GM21423 (cell line): ENCODE results near the gene TAS2R31.
"Not testable (repeated sequence)": the region's sequence is repeated elsewhere in the genome, so short reads cannot be mapped to it uniquely, and the experiment has no call there.

ENCODE experiments used
- ATAC-seq: cut with Tn5 transposase; IDR thresholded peaks from one replicate; pipeline ENCODE4 v1.9.1; 2021; ENCODE audit warnings: mild to moderate bottlenecking, moderate library complexity; ENCODE audit not compliant: unreplicated experiment

TAS2R31 gene, protein sequence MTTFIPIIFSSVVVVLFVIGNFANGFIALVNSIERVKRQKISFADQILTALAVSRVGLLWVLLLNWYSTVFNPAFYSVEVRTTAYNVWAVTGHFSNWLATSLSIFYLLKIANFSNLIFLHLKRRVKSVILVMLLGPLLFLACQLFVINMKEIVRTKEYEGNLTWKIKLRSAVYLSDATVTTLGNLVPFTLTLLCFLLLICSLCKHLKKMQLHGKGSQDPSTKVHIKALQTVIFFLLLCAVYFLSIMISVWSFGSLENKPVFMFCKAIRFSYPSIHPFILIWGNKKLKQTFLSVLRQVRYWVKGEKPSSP

DNA sequence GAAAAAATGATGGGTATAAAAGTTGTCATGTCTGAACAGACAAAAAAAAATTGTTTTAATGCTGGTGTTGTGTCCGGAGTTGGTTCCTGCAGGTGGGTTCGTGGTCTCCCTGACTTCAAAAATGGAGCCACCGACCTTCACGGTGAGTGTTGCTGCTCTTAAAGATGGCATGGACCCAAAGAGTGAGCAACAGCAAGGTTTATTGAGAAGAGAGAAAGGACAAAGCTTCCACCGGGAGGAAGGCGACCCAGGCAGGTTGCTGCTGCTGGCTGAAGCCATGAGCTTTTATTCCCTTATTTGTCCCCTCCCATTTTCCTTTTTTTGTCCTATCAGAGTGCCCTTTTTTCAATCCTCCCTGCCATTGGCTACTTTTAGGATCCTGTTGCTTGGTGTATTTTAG lies at the start of gene TAS2R31:
Gene TAS2R31 (minus strand): TSS at position 101 of the 400 bp plus-strand sequence. CDS start 72 bp downstream, at position 29.
- no peak for ATAC-seq

DNA sequence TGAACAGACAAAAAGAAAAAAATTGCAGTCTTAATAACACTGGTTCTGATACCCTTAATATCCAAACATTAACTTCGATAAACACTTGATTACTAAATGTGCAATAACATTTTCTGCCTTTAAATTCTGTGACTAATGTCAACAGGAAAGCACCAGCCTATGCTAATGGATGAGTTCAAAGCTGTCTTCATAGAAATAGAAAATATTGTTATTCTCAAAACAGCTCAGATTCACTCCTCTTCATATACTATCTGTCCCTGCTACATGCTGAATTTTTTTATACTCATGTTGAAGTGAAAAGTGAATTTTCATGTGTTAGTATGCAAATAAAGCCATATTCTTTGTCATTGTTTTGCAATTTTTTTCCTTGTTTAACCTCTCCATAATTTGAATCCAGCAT lies 47.0 kb upstream of the TAS2R31 start:
- no peak for ATAC-seq

DNA sequence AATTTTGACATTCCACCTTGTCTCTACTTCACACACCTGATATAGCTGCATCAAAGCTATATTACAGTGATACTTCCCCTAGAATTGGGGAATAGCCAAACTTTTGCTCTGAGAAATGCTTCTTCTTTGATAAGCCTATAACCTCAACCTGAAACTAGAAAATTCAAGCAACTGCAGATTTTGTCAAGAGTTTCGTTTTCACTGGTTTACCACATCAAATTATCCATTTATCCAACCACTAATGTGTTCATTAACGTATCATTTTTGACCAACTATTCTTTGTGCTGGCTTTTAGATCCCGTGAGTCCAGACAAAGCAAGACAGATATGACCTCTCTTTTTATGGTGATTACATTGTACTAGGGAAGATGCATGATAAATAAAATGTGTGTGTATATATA lies 44.4 kb upstream of the TAS2R31 start:
- ATAC-seq = peak; percentile 65

DNA sequence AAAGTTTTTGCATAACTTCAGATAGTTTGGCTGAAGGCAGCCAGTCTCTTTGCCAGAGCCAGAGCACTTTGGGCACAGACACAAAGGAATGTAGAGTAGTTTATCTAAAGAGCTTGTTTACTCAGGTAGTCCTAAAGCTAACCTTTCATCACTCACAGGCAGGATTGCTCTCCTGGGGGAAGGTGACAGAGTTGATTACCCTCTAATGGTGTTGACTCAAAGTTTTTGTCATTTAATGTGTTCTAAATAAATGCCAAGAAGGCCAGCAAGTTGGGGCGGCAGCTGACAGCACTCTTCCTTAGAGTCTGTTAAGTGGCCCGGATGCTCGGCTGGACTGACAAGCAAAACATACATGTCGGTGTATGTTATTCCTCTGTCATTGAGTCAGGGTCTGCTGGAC lies 40.2 kb upstream of the TAS2R31 start:
- ATAC-seq = no peak

GRCh38 chr12:11070999-11071398 lies 39.8 kb upstream of the TAS2R31 start:
- no peak for ATAC-seq

GRCh38 chr12:11069854-11070365 lies 38.7 kb upstream of the TAS2R31 start:
- no peak for ATAC-seq

DNA sequence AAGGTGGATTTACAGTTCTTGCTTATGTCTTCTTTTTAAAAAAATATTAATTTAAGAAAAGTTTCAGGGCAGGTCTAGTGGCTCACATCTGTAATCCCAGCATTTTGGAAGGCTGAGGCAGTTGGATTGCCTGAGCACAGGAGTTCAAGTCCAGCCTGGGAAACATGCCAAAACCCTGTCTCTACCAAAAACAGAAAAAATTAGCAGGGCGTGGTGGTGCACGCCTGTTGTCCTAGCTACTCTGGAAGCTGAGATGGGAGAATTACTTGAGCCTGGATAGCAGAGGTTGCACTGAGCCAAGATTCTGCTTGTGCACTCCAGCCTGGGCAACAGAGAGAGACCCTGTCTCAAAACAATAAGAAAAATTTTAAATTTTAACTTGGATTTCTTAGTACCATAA lies 36.3 kb upstream of the TAS2R31 start:
- no peak for ATAC-seq

GRCh38 chr12:11062194-11062593 lies 31.0 kb upstream of the TAS2R31 start, which contains the start of gene TAS2R46:
TAS2R46 (minus strand) TSS chr12:11062294; CDS start chr12:11062294, 0 bp downstream.
- not testable (repeated sequence) for ATAC-seq

GRCh38 chr12:11059784-11060183 lies 28.6 kb upstream of the TAS2R31 start:
- no peak for ATAC-seq

DNA sequence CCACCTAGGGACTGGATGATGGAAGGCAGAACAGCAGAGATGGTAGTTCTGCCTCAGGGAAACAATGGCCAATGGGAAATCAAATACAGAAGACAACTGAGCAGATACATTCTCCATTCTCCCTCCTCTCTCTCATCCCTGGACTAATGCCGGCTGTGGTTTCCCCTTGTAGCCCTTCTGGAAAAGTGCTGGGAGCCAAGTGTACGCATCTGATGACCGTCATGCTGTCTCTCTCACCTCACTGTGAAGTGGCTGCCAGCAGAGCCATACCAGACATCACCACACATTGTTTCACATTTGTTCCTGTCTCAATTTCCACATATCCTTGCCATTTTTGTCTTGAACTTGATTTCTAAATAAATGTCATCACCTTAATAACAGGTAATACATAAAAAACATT lies 27.8 kb upstream of the TAS2R31 start:
- no peak for ATAC-seq

- ATAC-seq = no peak
Observed at GRCh38 chr12:11055306-11055705, 24.1 kb upstream of the TAS2R31 start.

GRCh38 chr12:11049806-11050531 lies 18.8 kb upstream of the TAS2R31 start:
- not testable (repeated sequence) for ATAC-seq

DNA sequence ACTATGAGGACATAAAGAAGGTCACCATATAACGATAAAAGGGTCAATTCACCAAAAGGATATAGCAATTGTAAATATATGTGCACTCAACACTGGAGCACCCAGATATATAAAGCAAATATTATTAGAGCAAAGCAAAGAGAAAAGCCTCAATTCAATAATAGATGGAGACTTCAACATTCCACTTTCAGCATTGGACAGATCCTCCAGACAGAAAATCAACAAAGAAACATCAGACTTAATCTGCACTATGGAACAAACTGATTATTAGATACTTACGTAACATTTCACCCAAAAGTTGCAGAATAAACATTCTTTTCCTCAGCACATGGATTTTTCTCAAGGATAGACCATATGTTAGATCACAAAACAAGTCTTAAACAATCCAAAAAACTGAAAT lies 10.2 kb upstream of the TAS2R31 start:
- not testable (repeated sequence) for ATAC-seq

DNA sequence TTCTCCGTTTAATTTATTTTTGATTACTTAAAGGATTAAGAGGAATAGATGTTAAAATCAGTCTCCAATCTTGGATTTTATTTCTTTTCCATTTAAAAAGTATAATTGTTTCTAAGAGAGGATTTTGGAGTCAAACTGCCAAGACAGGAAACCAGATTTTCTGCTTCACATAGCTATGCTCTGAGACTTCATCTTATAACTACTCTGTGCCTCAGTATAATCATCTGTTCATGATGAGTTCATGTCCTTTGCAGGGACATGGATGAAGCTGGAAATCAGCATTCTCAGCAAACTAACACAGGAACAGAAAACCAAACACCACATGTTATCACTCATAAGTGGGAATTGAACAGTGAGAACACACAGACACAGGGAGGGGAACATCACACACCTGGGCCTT lies 9.0 kb upstream of the TAS2R31 start:
- no peak for ATAC-seq

- no peak for ATAC-seq
Observed at GRCh38 chr12:11039171-11039570, 8.0 kb upstream of the TAS2R31 start.

DNA sequence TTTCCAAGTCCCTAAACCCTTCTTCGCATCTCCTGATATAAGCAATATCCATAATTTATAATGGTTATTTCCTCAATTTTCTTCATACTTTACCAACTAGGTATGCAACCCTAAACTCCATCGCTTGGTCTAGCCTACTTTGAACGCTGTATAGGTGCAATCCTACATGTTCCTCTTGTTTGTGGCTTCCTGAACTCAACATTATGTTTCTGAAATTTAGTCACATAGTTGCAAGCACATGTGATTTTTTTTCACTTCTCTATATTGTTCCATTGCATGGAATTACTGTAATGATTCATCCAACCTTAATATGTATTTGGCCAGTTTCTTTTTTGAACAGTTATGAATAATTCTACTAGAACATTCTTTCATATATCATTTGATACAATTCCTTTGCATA lies 2.8 kb upstream of the TAS2R31 start:
- peak; percentile 42 for ATAC-seq

DNA sequence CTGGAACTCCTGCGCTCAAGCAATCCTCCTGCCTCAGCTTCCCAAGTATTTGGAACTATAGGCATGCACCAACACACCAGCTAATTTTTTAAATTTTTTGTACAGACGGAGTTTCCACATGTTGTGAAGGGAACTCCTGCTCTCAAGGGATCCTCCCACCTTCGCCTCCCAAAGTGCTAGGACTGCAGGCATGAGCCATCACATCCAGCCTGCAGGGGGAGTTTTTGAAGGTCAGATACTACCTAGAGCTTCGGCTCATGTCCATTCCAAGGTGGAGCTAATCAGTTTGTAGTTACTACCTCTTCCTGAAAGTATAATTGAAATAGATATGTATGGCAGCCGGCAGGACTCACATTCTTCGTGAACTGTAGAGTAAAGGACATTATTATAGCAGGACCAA lies 5.1 kb downstream of the TAS2R31 start:
- ATAC-seq = no peak

DNA sequence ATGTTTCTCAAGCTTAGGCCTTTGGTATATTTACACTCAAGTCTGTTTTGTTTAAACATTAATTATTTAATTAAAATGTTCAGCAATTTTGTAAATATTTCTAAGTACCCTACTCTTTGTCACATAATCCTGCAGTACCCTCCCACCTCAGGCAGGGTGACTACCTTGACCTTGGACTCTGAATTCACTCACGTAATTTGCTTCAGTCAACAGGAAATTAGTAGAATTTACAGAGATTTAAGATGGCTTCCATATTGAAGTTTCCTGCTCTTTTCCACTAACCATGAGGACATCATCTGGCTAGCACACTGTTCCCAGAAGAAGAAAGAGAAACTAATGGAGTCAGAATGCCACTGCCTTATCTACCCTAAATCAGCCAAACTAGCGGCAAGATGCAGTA lies 7.8 kb downstream of the TAS2R31 start:
- no peak for ATAC-seq

GRCh38 chr12:11022520-11022919 lies 8.7 kb downstream of the TAS2R31 start, which contains the start of gene TAS2R19:
TAS2R19 (minus strand) TSS chr12:11022620; CDS start chr12:11022571, 49 bp downstream.
- ATAC-seq = no peak

GRCh38 chr12:11016937-11017336 lies 14.3 kb downstream of the TAS2R31 start:
- no peak for ATAC-seq

DNA sequence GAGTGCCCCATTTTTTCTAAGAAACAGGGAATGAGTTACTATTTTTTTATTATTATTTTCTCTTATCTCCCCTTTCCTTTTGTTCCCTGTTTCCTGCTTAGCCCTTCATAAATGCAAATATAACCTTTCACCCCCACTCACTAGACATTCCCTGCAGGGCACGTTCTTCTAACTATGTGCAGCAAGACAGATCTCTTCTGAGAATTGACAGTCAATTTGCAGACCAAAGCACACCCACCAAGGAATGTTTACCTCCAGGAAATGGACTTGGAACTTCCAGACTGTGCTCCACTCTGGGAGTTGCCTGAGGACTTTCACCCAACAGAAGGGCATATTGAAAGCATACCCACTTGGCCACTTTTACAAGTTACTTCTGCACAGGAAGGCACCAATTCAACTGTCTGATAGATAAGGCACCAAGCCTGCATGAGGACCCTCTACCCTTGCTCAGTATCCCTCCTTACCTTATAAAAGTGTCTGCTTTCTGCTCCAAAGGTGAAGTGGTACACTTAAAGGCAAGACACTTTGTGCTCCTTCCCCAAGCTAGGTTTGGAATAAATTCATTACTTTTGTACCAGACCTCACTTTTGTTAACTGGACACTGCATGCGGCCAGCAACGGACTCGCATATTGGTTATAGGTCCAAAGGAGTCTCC lies 15.3 kb downstream of the TAS2R31 start:
- no peak for ATAC-seq
